DOHH2 (cell line): ENCODE results near the gene PHF21A.

Experiments used
- H3F3A ChIP-seq: fragments of 200-600 bp; sonication (generic), shearing (Covaris generic); 2 replicates; pipeline ENCODE4 v1.6.0; 2016; ENCODE audit warnings: antibody characterized with exemption, mild to moderate bottlenecking; ENCODE audit not compliant: control insufficient read depth, insufficient read depth
- H3K27ac ChIP-seq: fragments of 200-600 bp; sonication (generic); 2 replicates; pipeline ENCODE4 v1.5.1; 2014; ENCODE audit warnings: low read depth, mild to moderate bottlenecking, low read length, moderate library complexity
- H3K27me3 ChIP-seq: fragments of 200-600 bp; sonication (generic); 2 replicates; pipeline ENCODE4 v1.6.1; 2014; ENCODE audit warnings: mild to moderate bottlenecking, low read length, mixed read lengths; ENCODE audit not compliant: control insufficient read depth
- H3K36me3 ChIP-seq: fragments of 200-600 bp; sonication (generic); 2 replicates; pipeline ENCODE4 v1.6.1; 2014; ENCODE audit warnings: mild to moderate bottlenecking, low read length, moderate library complexity, mixed read lengths; ENCODE audit not compliant: control insufficient read depth
- H3K4me1 ChIP-seq: fragments of 200-600 bp; sonication (generic); 2 replicates; pipeline ENCODE4 v1.6.1; 2014; ENCODE audit warnings: mild to moderate bottlenecking, low read length, mixed read lengths; ENCODE audit not compliant: control insufficient read depth
- H3K4me2 ChIP-seq: fragments of 200-600 bp; sonication (generic); 2 replicates; pipeline ENCODE4 v1.6.0; 2014; ENCODE audit warnings: mild to moderate bottlenecking, low read length, moderate library complexity
- H3K4me3 ChIP-seq: fragments of 200-600 bp; sonication (generic); 2 replicates; pipeline ENCODE4 v1.5.1; 2014; ENCODE audit warnings: mild to moderate bottlenecking, low read length, mixed read lengths
- H3K79me2 ChIP-seq: fragments of 200-600 bp; sonication (generic); 2 replicates; pipeline ENCODE4 v1.6.1; 2014; ENCODE audit warnings: mild to moderate bottlenecking, low read length, mixed read lengths; ENCODE audit not compliant: control insufficient read depth
- H3K9me2 ChIP-seq: fragments of 200-600 bp; sonication (generic); replicated peaks from 2 replicates; pipeline ENCODE4 v1.6.1; 2014; ENCODE audit warnings: mild to moderate bottlenecking, low read length, mixed read lengths; ENCODE audit not compliant: control insufficient read depth
- H3K9me3 ChIP-seq: fragments of 200-600 bp; sonication (generic); 2 replicates; pipeline ENCODE4 v1.6.1; 2014; ENCODE audit warnings: antibody characterized with exemption, low read length, mixed read lengths; ENCODE audit not compliant: control insufficient read depth, insufficient read depth
- H4K20me1 ChIP-seq: fragments of 200-600 bp; sonication (generic); 2 replicates; pipeline ENCODE4 v1.6.0; 2014; ENCODE audit warnings: low read depth, mild to moderate bottlenecking, antibody characterized with exemption, low read length, moderate library complexity; ENCODE audit not compliant: control insufficient read depth, insufficient read depth
- CTCF ChIP-seq: fragments of 200-600 bp; sonication (generic); IDR thresholded peaks from one replicate; pipeline ENCODE4 v1.5.1; 2014; ENCODE audit warnings: antibody characterized with exemption, mild to moderate bottlenecking, low read depth, low read length; ENCODE audit not compliant: poor library complexity, severe bottlenecking
- EZH2phosphoT487 ChIP-seq: fragments of 200-600 bp; sonication (generic); IDR thresholded peaks from 2 replicates; pipeline ENCODE4 v1.6.1; 2017; ENCODE audit warnings: borderline replicate concordance, mild to moderate bottlenecking, antibody characterized with exemption, low read length, moderate library complexity, mixed read lengths

PHF21A gene

GRCh38 chr11:45926536-45927331, 194.5 kb downstream of the PHF21A start:
- TF ChIP-seq CTCF: no peak
- no peak for TF ChIP-seq EZH2phosphoT487
- H3K9me2 ChIP-seq: no peaks in the 10 kb centered on the region
- peaks cover 62% of the 10 kb centered on the region for H3K79me2 ChIP-seq

GRCh38 chr11:45926001-45926401, 195.3 kb downstream of the PHF21A start:
- Histone ChIP-seq H3K4me2 (no peak overlapping the region), H3K9me3 (no peaks in the 10 kb centered on the region), H3K4me3 (no peak overlapping the region), H3K4me1 (peaks cover 86% of the 10 kb centered on the region), H3K36me3 (peaks cover 44% of the 10 kb centered on the region), H4K20me1 (0 out of 2 replicates have a peak, but pooled peaks cover 3% of the 10 kb centered on the region), H3F3A (peaks cover 23% of the 10 kb centered on the region), H3K79me2 (peaks cover 54% of the 10 kb centered on the region), H3K27ac (no peak overlapping the region), H3K27me3 (peaks cover 6% of the 10 kb centered on the region), H3K9me2 (no peaks in the 10 kb centered on the region)
- TF ChIP-seq EZH2phosphoT487 (no peak), CTCF (no peak)

More at GRCh38 chr11:45926536-45927331, 194.5 kb downstream of the PHF21A start:
- Histone ChIP-seq H3F3A (peaks cover 24% of the 10 kb centered on the region), H3K27me3 (peaks cover 6% of the 10 kb centered on the region), H3K9me3 (no peaks in the 10 kb centered on the region), H3K36me3 (peaks cover 52% of the 10 kb centered on the region), H3K27ac (peak overlapping the region; percentile 13; the same call in 1 of the 2 replicates), H4K20me1 (no peaks in the 10 kb centered on the region), H3K4me3 (no peak overlapping the region), H3K4me1 (peaks cover 86% of the 10 kb centered on the region), H3K4me2 (peak overlapping the region; percentile 16; the same call in 1 of the 2 replicates)

GRCh38 chr11:45925550-45925949, 195.7 kb downstream of the PHF21A start:
- Histone ChIP-seq H3K4me3 (no peak overlapping the region), H3K27me3 (peaks cover 6% of the 10 kb centered on the region), H4K20me1 (0 out of 2 replicates have a peak, but pooled peaks cover 3% of the 10 kb centered on the region), H3K27ac (no peak overlapping the region), H3K36me3 (peaks cover 42% of the 10 kb centered on the region), H3K4me2 (no peak overlapping the region), H3F3A (peaks cover 25% of the 10 kb centered on the region), H3K9me2 (no peaks in the 10 kb centered on the region), H3K9me3 (no peaks in the 10 kb centered on the region), H3K4me1 (peaks cover 86% of the 10 kb centered on the region), H3K79me2 (peaks cover 53% of the 10 kb centered on the region)
- TF ChIP-seq EZH2phosphoT487 (no peak), CTCF (no peak)
